GM23338 (cell line): ENCODE results near the gene PML.

Experiments used
- CREB1 ChIP-seq: fragments of 250-450 bp; sonication (Bioruptor Pico); IDR thresholded peaks from 2 replicates; pipeline ENCODE4 v1.5.0; 2020; ENCODE audit warnings: low read depth, mild to moderate bottlenecking, moderate library complexity
- CTCF ChIP-seq, 2 experiments: fragments of 200-600 bp in 1 of 2; sonication (generic) in 1 of 2; conservative IDR thresholded peaks; 2 replicates each; pipeline versions ENCODE4 v1.5.1 to v1.6.1; 2016 to 2017; ENCODE audit warnings: antibody characterized with exemption in 2 of 2, low read depth in 2 of 2, mild to moderate bottlenecking in 2 of 2, moderate library complexity in 1 of 2
- ETS1 ChIP-seq: IDR thresholded peaks from 2 replicates; pipeline ENCODE4 v1.6.1; 2016; ENCODE audit warnings: antibody characterized with exemption
- EZH2 ChIP-seq: fragments of 200-600 bp; sonication (generic); IDR thresholded peaks from one replicate; pipeline ENCODE4 v1.8.0; 2017; ENCODE audit warnings: antibody characterized with exemption, mild to moderate bottlenecking, low read depth; ENCODE audit not compliant: unreplicated experiment
- EZH2phosphoT487 ChIP-seq: fragments of 200-600 bp; sonication (generic); IDR thresholded peaks from one replicate; pipeline ENCODE4 v1.8.1; 2018; ENCODE audit warnings: antibody characterized with exemption; ENCODE audit not compliant: unreplicated experiment
- POLR2AphosphoS5 ChIP-seq: IDR thresholded peaks from 2 replicates; pipeline ENCODE4 v1.6.1; 2016; ENCODE audit warnings: antibody characterized with exemption, low read depth
- REST ChIP-seq: IDR thresholded peaks from one replicate; pipeline ENCODE4 v1.6.1; 2018; ENCODE audit warnings: antibody characterized with exemption; ENCODE audit not compliant: unreplicated experiment
- ZNF114 ChIP-seq: fragments of 250-450 bp; sonication (Bioruptor Pico); IDR thresholded peaks from 2 replicates; pipeline ENCODE4 v1.5.0; 2020; ENCODE audit warnings: mild to moderate bottlenecking, moderate library complexity

GRCh38 chr15:74062671-74063070 lies 68.2 kb downstream of the PML start:
- TF ChIP-seq CTCF (conservative IDR thresholded peaks at IDR 0.05; ENCODE audit: low read depth in 2 of 2) (no peak), POLR2AphosphoS5 (no peak), ZNF114 (CRISPR knock-in tag) (no peak), EZH2phosphoT487 (no peak), REST (no peak), EZH2 (no peak), CREB1 (CRISPR knock-in tag) (no peak), ETS1 (no peak)
